GM19452 (cell line): ENCODE measurements around the gene BEX4.
"Not testable (repeated sequence)": the region's sequence is repeated elsewhere in the genome, so short reads cannot be mapped to it uniquely, and the experiment has no call there.

Source experiments
- ATAC-seq: cut with Tn5 transposase; IDR thresholded peaks from one replicate; pipeline ENCODE4 v1.9.1; 2021; ENCODE audit not compliant: unreplicated experiment

Gene BEX4

GRCh38 chrX:103214870-103215424 is at the start of gene BEX4:
TSS of gene BEX4 (plus strand) at chrX:103215108. CDS start at chrX:103216154, 1,046 bp downstream.
- ATAC-seq: peak; percentile 90

- no peak for ATAC-seq
These were observed 44.7 kb upstream of the BEX4 start for GRCh38 chrX:103170216-103170615.

- no peak for ATAC-seq
These were observed 43.6 kb upstream of the BEX4 start for GRCh38 chrX:103171353-103171752.

GRCh38 chrX:103175256-103175655 is 39.7 kb upstream of the BEX4 start:
- not testable (repeated sequence) for ATAC-seq

GRCh38 chrX:103175944-103176753 is 38.8 kb upstream of the BEX4 start:
- no peak for ATAC-seq

GRCh38 chrX:103177556-103177955 is 37.4 kb upstream of the BEX4 start:
- ATAC-seq: no peak

GRCh38 chrX:103183912-103184311 is 31.0 kb upstream of the BEX4 start:
- ATAC-seq: no peak

GRCh38 chrX:103187953-103188475 is 26.9 kb upstream of the BEX4 start:
- no peak for ATAC-seq

GRCh38 chrX:103197721-103198306 is 17.1 kb upstream of the BEX4 start:
- ATAC-seq: no peak

GRCh38 chrX:103198668-103199067 is 16.2 kb upstream of the BEX4 start:
- not testable (repeated sequence) for ATAC-seq

- no peak for ATAC-seq
These were observed 13.9 kb upstream of the BEX4 start for GRCh38 chrX:103201041-103201440.

- ATAC-seq: no peak
These were observed 4.9 kb upstream of the BEX4 start for GRCh38 chrX:103210056-103210455.

- no peak for ATAC-seq
These were observed 3.7 kb upstream of the BEX4 start for GRCh38 chrX:103211012-103211715.

- no peak for ATAC-seq
These were observed 2.0 kb upstream of the BEX4 start for GRCh38 chrX:103212749-103213457.

- peak; percentile 27 for ATAC-seq
These were observed 600 bp downstream of the BEX4 start for GRCh38 chrX:103215425-103215991.

- ATAC-seq: no peak
These were observed 5.8 kb downstream of the BEX4 start for GRCh38 chrX:103220511-103221323.

- not testable (repeated sequence) for ATAC-seq
These were observed 11.0 kb downstream of the BEX4 start for GRCh38 chrX:103225918-103226317.

GRCh38 chrX:103233263-103233662 is 18.4 kb downstream of the BEX4 start:
- ATAC-seq: no peak

- ATAC-seq: no peak
These were observed 20.0 kb downstream of the BEX4 start for GRCh38 chrX:103234869-103235268.
